Muscle layer of colon (tissue), 2 donors: Measurements from ENCODE around the gene PROSER2.

ENCODE experiments used
- H3K27ac ChIP-seq: one replicate; pipeline ENCODE4 v1.7.0; 2013; ENCODE audit warnings: low read depth, mild to moderate bottlenecking, low read length, moderate library complexity
- H3K27me3 ChIP-seq, 2 donors: one replicate each; pipeline ENCODE4 v1.7.0; 2013; ENCODE audit warnings: low read length in 2 of 2, mild to moderate bottlenecking in 2 of 2; ENCODE audit not compliant: insufficient read depth in 2 of 2, control insufficient read depth in 1 of 2
- H3K36me3 ChIP-seq: one replicate; pipeline ENCODE4 v1.7.0; 2013; ENCODE audit warnings: mild to moderate bottlenecking, low read length; ENCODE audit not compliant: insufficient read depth
- H3K4me1 ChIP-seq: one replicate; pipeline ENCODE4 v1.7.0; 2013; ENCODE audit warnings: mild to moderate bottlenecking, low read length; ENCODE audit not compliant: insufficient read depth
- H3K4me3 ChIP-seq, 2 donors: one replicate each; pipeline ENCODE4 v1.7.0; 2013; ENCODE audit warnings: low read length in 2 of 2, low read depth in 1 of 2, mild to moderate bottlenecking in 1 of 2, moderate library complexity in 1 of 2
- H3K9ac ChIP-seq: one replicate; pipeline ENCODE4 v1.7.0; 2013; ENCODE audit warnings: low read length
- H3K9me3 ChIP-seq: one replicate; pipeline ENCODE4 v1.7.0; 2013; ENCODE audit warnings: mild to moderate bottlenecking, low read length
- donor health status: abdominal sarcoma.
- donor health status: Adenocarcinoma of cecum.

Gene PROSER2

GRCh38 chr10:11906714-11907113 is 83.6 kb downstream of the PROSER2 start:
- Histone ChIP-seq H3K27ac (no peak overlapping the region), H3K27me3 (no peaks in the 10 kb centered on the region), H3K36me3 (no peaks in the 10 kb centered on the region), H3K9me3 (no peaks in the 10 kb centered on the region), H3K9ac (no peak overlapping the region), H3K4me3 (no peak overlapping the region), H3K4me1 (no peaks in the 10 kb centered on the region)

- Histone ChIP-seq H3K9ac (no peak overlapping the region), H3K27ac (no peak overlapping the region), H3K4me1 (no peaks in the 10 kb centered on the region), H3K27me3 (no peaks in the 10 kb centered on the region), H3K36me3 (no peaks in the 10 kb centered on the region), H3K9me3 (no peaks in the 10 kb centered on the region), H3K4me3 (no peak overlapping the region)
These were observed 84.8 kb downstream of the PROSER2 start for GRCh38 chr10:11907914-11908313.

GRCh38 chr10:11908536-11908935 is 85.4 kb downstream of the PROSER2 start:
- Histone ChIP-seq H3K36me3 (no peaks in the 10 kb centered on the region), H3K4me1 (no peaks in the 10 kb centered on the region), H3K27me3 (no peaks in the 10 kb centered on the region), H3K27ac (no peak overlapping the region), H3K9ac (no peak overlapping the region), H3K9me3 (no peaks in the 10 kb centered on the region), H3K4me3 (no peak overlapping the region)

- no peak overlapping the region for H3K9ac ChIP-seq
- no peaks in the 10 kb centered on the region for H3K9me3 ChIP-seq
- no peak overlapping the region for H3K4me3 ChIP-seq
- H3K4me1 ChIP-seq: no peaks in the 10 kb centered on the region
- no peak overlapping the region for H3K27ac ChIP-seq
- H3K27me3 ChIP-seq: no peaks in the 10 kb centered on the region
- H3K36me3 ChIP-seq: no peaks in the 10 kb centered on the region
These were observed 85.8 kb downstream of the PROSER2 start for GRCh38 chr10:11908991-11909390.

- H3K4me1 ChIP-seq: no peaks in the 10 kb centered on the region
- H3K9me3 ChIP-seq: no peaks in the 10 kb centered on the region
- no peaks in the 10 kb centered on the region for H3K27me3 ChIP-seq
- no peak overlapping the region for H3K27ac ChIP-seq
- no peak overlapping the region for H3K4me3 ChIP-seq
- H3K36me3 ChIP-seq: no peaks in the 10 kb centered on the region
- H3K9ac ChIP-seq: no peak overlapping the region
These were observed 86.5 kb downstream of the PROSER2 start for GRCh38 chr10:11909618-11910017.

GRCh38 chr10:11910102-11910501 is 86.9 kb downstream of the PROSER2 start:
- no peaks in the 10 kb centered on the region for H3K4me1 ChIP-seq
- no peak overlapping the region for H3K4me3 ChIP-seq
- H3K27me3 ChIP-seq: no peaks in the 10 kb centered on the region
- no peaks in the 10 kb centered on the region for H3K9me3 ChIP-seq
- H3K9ac ChIP-seq: no peak overlapping the region
- H3K27ac ChIP-seq: no peak overlapping the region
- no peaks in the 10 kb centered on the region for H3K36me3 ChIP-seq

GRCh38 chr10:11913079-11913641 is 90.0 kb downstream of the PROSER2 start:
- H3K36me3 ChIP-seq: no peaks in the 10 kb centered on the region
- H3K9me3 ChIP-seq: no peaks in the 10 kb centered on the region
- no peaks in the 10 kb centered on the region for H3K27me3 ChIP-seq
- no peak overlapping the region for H3K9ac ChIP-seq
- no peak overlapping the region for H3K27ac ChIP-seq
- no peaks in the 10 kb centered on the region for H3K4me1 ChIP-seq
- no peak overlapping the region for H3K4me3 ChIP-seq

GRCh38 chr10:11918384-11918783 is 95.2 kb downstream of the PROSER2 start:
- H3K4me3 ChIP-seq: no peak overlapping the region
- no peak overlapping the region for H3K27ac ChIP-seq
- H3K4me1 ChIP-seq: no peaks in the 10 kb centered on the region
- H3K9ac ChIP-seq: no peak overlapping the region
- H3K36me3 ChIP-seq: peaks cover 23% of the 10 kb centered on the region
- H3K9me3 ChIP-seq: no peaks in the 10 kb centered on the region
- H3K27me3 ChIP-seq: no peaks in the 10 kb centered on the region

GRCh38 chr10:11919271-11919670 is 96.1 kb downstream of the PROSER2 start:
- no peak overlapping the region for H3K9ac ChIP-seq
- no peak overlapping the region for H3K4me3 ChIP-seq
- H3K4me1 ChIP-seq: no peaks in the 10 kb centered on the region
- no peak overlapping the region for H3K27ac ChIP-seq
- no peaks in the 10 kb centered on the region for H3K27me3 ChIP-seq
- H3K9me3 ChIP-seq: no peaks in the 10 kb centered on the region
- H3K36me3 ChIP-seq: peaks cover 23% of the 10 kb centered on the region
